Inferior parietal cortex (tissue), 1 donor: Measurements from ENCODE around the gene CPZ.

Experiments
- DNase-seq: peaks from one replicate; pipeline ENCODE4 v3.0.0-alpha.2; 2016; ENCODE audit errors: extremely low spot score

Gene CPZ

GRCh38 chr4:8639021-8639420 is 46.5 kb downstream of the CPZ start:
- no peak for DNase-seq

GRCh38 chr4:8639777-8640720 is 47.5 kb downstream of the CPZ start:
- DNase-seq, result no peak

DNA sequence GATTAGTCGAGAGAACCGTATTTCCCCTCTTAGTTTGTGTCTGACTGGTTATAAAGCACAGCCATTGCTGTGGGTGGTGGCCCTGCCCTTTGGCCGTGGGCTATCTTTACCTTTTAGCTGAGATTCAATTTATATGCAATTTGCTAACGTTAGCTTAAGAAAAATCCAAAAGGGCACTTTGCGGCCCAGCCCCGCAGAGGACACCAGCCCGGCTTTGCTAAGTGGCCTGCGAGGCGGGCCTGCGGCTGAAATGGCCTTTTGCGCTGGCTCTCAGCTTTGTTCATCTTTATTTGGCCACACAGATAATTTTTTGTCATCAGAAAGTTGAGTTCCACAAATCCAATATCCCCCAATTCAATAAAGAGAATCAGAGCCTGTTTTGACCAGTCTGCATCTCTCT is 48.3 kb downstream of the CPZ start:
- DNase-seq, result no peak

- no peak for DNase-seq
These were observed 48.7 kb downstream of the CPZ start for GRCh38 chr4:8641256-8641655.

DNA sequence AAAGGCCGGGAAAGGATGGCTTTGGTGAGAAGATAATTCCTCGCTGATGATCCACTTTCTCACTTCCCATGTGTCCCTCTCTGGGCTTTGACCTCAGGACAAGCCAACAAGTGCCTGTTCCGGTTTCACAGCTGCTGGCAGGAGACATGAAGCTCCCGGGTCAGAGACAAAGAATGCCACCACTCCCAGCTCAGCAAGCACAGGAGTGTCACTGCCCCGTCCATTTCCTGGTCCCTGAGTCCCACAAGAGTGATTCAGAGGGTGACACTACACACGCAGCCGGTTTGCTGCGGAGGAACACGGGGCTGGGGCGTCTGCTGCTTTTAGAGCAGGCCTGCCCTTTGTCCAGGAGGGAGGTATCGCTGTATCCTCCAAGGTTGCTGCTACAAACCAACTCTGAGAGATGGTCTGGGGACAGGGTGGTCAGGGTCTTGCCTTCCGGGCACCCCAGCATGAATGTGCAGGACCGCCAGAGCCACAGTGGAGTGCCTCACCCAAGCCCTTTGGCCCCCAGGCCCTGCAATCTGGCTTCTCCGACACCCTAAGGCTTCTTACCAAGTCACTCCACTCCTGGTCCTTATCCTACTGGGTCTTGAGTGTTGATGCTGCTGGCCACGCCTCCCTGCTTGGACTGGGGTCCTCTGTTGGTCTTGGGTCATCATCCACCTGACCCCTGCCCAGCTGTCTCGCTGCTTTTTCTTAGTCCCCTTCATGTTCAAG is 49.5 kb downstream of the CPZ start:
- no peak for DNase-seq

DNA sequence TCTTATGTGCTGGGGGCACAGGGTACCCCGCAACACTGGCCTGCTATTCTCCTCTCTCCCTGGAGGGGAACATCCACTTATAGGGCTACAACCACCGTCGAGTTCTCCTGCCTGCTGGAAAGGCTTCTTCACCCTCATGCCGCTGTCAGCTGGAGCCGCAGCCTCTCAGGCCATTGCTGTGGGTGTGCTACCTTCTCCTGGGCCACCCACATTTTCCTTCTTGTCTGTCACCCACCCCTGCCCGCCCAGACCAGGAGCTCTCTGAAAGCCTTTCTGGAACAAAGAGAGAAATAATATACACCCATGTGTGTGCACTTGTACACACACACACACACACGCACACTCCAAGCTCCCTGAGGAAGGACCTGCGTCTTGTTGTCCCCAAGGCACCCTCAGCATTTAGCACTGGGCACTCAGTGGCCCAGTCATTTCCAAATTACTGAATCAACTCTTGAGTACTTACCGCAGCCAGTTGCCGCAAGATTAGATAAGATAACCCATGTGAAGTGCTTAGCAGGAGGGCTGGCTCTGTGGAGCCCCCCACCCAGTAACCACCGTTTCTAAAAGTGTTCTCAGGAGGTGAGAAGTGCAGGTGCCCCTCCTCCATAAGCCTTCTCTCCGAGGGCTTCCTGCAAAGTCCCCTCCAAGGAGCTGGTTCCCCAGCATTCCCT is 50.2 kb downstream of the CPZ start:
- no peak for DNase-seq

DNA sequence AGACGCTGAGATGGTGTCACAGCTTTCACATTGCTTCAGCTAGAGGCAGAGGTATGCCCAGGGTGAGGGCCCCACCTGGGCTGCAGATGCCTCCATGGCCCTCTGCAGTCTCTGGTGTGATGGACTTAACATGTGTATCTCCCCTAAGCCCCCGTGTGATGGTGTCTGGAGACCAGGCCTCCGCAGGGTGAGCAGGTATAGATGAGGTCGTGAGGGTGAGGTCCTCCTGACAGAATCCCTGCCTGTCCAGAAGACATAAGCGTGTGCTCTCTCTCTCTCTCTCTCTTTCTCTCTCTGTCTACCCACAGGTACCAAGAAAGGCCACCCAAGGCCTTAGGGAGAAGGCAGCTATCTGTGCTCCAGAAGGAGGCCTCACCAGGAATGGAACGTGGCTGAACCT is 50.9 kb downstream of the CPZ start:
- no peak for DNase-seq

- DNase-seq, result no peak
These were observed 51.4 kb downstream of the CPZ start for GRCh38 chr4:8643986-8644385.

GRCh38 chr4:8644461-8644891 is 51.9 kb downstream of the CPZ start:
- no peak for DNase-seq

DNA sequence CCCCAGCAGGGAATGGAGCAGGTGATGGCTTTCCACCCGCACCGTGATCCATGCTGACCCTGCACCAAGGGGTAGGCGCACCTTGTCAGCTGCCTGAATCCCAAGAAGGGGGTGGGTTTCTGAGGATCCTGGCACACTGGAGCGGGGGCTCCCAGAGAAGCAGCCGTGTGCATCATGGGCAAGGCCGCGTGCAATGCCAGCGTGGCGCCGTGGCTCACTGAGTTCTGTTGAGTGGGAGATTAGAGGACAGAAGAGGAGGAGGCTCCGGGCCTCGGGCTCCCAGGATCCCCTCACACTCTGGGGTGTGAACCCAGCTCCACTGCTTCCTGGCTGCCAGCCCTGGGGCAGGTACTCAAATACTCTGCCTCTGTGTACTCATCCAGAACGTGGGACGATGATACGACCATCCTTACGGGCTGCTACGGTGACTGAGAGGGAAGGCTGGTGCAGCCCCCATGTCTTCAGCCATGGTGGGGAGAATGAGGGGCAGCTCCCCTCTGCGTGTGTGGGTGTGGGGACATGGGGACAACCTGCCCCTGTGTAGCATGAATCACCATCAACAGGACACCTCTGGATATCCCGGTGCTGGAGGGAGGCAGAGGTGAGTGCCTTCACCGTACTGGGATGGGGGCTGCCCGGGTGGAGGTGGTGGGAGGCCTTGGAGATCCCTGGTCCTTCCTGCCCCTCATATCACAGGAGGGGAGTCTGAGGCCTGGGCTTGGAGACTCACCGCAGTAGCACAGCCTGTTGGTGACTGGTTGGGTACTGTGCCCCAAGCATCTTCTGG is 52.6 kb downstream of the CPZ start:
- DNase-seq, result no peak

DNA sequence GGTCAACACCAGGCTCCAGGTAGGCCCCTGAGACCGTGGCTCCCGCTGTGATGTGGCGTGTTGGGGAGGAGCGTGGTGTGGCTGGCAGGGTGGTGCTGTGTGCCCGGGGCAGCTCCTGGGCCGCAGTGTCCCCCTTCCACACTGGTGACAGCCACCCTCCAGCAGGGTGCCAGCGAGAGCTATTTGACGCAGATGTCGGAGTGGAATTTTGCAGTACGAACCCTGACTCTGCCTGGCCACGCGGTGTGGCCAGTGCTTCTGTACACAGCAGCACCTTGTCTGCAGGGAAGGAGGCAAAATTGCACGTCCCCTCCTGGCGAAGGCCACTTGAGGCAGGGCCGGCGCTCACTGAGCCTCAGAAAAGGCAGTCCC is 53.2 kb downstream of the CPZ start:
- DNase-seq, result no peak

- no peak for DNase-seq
These were observed 53.9 kb downstream of the CPZ start for GRCh38 chr4:8646296-8647093.

- DNase-seq, result no peak
These were observed 54.6 kb downstream of the CPZ start for GRCh38 chr4:8647094-8647570.

- no peak for DNase-seq
These were observed 55.1 kb downstream of the CPZ start for GRCh38 chr4:8647626-8648025.

GRCh38 chr4:8648296-8648695 is 55.7 kb downstream of the CPZ start:
- no peak for DNase-seq

GRCh38 chr4:8648816-8649630 is 56.5 kb downstream of the CPZ start:
- DNase-seq, result no peak

DNA sequence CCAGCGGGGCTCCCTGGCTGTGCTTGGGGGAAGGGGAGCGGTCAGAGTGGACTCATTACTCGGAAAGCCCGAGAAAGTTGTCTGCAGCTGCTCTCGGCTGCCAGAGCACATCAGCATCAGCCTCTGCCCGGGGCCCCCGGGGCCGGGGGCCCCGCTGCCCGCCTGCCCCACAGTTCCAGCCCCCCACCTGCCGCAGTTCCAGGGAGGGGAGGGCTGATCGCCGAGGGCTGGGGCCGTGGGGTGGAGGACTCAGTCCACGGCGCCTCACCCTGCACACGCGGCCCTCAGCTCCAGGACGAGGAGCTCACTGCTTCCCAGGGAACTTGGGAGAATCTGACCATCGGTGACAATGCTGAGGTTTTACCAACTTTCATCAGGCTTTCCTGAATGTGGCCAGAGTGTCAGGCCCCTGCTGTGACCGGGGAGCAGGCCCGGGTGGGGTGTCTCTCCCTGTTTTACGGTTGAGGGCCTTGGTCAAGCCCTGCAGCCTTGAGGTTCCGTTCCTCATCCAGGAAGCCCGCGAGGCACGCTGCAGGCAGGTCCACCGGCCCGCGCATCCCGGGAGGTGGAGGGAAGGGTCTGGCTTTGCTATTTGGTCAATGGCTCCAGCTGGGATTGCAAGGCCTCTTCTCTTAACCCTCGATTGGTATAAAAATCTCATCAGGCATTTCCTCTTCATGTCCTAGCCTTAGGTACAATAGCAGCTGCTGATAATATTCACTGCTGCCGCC is 57.2 kb downstream of the CPZ start:
- DNase-seq, result no peak

GRCh38 chr4:8651661-8652180 is 59.2 kb downstream of the CPZ start:
- DNase-seq, result no peak
